HG03457 (cell line): ENCODE measurements around the gene BRF1.
A peak's percentile ranks its signal among the peaks of the same experiment; 100 is the strongest.

Experiments used
- ATAC-seq: cut with Tn5 transposase; IDR thresholded peaks from one replicate; pipeline ENCODE4 v1.9.1; 2021; ENCODE audit warnings: moderate number of reproducible peaks; ENCODE audit not compliant: unreplicated experiment

The BRF1 gene

DNA sequence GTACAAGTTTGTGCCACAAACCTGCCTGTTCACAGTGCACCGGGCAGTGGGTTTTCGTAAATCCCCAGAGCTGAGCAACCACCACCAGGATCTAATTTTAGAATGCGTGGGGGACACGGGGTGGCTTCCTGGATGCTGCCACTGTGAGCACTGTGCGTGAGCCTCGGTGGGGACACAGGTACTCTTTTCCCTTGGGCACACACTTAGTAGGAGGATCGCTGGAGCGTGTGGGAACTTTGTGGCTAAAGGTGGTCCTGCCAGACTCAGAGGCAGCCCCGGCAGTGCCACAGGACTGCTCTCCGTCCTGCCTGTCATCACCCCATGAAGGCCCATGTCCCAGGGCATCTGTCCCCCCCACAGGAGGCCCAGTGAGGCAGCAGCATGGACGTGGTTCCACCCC is 31.4 kb downstream of the BRF1 start:
- no peak for ATAC-seq

DNA sequence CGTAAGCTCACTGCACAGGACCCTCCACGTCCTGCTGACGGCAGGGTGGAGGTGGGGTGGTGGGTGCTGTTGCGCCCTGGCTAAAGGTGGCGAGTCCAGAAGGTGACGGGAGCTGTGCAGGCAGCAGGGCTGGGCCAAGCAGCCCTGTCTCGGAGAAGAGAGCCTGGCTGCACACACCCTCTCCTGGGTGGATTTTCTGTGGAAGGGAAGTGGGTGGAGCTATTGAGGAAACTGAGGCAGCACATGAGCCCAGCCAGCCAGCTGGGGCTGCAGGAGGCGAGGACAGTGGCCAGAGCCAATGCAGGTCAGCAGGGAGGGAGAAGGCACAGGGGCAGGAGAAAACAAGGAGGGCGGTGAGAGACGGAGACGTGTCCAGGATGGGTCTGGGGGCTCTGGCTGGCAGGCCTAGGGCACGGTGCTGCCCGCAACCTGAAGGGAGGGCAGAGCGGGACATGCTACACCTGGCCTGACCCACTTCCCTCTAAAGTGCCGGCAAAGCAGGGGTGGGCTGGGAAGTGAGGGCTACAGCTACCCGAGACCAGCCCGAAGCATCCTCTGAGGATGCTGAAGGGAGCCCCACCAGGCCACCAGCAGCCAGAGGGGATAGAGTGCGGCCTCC is 32.0 kb downstream of the BRF1 start:
- ATAC-seq = no peak

DNA sequence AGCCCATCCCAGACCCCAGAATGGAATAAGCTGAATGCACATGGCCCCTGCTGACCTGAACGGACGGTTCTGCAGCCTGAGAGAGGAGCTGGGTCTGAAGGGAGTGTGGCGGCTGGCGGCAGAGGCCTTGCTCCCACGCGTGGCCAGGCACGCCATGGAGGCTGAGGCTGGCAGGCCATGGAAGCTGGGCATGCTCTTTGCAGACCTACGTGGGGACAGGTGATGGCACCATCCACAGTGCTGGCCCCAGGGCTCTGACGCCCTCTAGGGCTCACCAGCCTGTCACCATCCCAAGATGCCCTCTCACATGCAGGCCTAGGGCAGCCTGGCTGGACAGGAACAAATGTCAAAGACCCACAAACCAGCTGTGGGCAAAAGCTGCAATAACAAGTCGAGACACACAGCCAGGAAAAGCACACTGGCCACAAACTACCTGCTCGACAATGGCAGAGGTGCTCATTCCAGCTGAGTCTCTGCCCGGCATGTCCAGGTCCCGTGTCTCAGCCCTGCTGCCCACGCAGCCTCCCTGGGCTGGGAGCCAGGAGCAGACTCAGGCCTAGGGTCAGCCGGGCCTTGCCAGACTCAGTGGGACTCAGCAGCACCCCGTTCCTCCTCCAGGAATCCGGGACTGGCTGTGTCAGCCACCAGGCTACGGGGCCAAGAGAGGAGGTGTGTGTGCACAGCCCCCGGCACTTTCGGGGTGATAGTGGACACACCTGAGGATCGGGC is 32.8 kb downstream of the BRF1 start:
- ATAC-seq = no peak

- no peak for ATAC-seq
These were observed 39.0 kb downstream of the BRF1 start for GRCh38 chr14:105261781-105262180.

GRCh38 chr14:105260959-105261358 is 39.8 kb downstream of the BRF1 start:
- no peak for ATAC-seq

GRCh38 chr14:105258846-105259245 is 42.0 kb downstream of the BRF1 start:
- no peak for ATAC-seq

GRCh38 chr14:105257464-105257863 is 43.3 kb downstream of the BRF1 start:
- ATAC-seq = no peak

GRCh38 chr14:105256292-105256960 is 44.4 kb downstream of the BRF1 start:
- ATAC-seq = no peak

GRCh38 chr14:105255021-105255507 is 45.7 kb downstream of the BRF1 start:
- no peak for ATAC-seq

GRCh38 chr14:105253329-105253682 is 47.5 kb downstream of the BRF1 start:
- no peak for ATAC-seq

GRCh38 chr14:105252552-105253328 is 48.1 kb downstream of the BRF1 start:
- no peak for ATAC-seq

DNA sequence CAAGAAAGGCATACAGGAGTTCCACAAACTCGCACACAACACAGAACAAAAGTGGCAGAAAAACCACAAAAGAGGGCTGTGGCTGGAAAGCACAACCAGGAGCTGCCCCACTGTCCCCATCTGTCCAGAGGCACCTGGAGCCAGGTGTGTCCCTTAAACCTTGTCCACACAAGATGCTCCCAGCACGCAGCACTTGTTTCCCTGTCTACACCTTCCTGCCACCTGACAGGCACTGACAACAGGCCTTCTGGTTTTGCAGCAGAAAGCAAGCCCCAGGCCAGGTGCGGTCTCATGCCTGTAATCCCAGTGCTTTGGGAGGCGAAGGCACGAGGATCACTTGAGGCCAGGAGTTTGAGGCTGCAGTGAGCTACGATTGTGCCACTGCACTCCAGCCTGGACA is 48.9 kb downstream of the BRF1 start:
- ATAC-seq = no peak

- no peak for ATAC-seq
These were observed 49.8 kb downstream of the BRF1 start for GRCh38 chr14:105250986-105251385.

DNA sequence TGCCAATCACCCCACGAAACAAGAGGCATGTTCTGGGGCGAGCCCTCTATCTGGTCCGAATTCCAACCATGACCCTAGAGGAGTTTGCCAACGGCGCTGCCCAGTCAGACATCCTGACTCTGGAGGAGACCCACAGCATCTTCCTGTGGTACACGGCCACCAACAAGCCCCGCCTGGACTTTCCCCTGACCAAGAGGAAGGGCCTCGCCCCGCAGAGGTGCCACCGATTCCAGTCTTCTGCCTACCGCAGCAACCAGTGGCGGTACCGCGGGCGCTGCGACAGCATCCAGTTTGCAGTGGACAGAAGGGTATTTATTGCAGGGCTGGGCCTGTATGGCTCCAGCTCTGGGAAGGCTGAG is 50.8 kb downstream of the BRF1 start:
- no peak for ATAC-seq

- no peak for ATAC-seq
These were observed 51.4 kb downstream of the BRF1 start for GRCh38 chr14:105249182-105250007.

DNA sequence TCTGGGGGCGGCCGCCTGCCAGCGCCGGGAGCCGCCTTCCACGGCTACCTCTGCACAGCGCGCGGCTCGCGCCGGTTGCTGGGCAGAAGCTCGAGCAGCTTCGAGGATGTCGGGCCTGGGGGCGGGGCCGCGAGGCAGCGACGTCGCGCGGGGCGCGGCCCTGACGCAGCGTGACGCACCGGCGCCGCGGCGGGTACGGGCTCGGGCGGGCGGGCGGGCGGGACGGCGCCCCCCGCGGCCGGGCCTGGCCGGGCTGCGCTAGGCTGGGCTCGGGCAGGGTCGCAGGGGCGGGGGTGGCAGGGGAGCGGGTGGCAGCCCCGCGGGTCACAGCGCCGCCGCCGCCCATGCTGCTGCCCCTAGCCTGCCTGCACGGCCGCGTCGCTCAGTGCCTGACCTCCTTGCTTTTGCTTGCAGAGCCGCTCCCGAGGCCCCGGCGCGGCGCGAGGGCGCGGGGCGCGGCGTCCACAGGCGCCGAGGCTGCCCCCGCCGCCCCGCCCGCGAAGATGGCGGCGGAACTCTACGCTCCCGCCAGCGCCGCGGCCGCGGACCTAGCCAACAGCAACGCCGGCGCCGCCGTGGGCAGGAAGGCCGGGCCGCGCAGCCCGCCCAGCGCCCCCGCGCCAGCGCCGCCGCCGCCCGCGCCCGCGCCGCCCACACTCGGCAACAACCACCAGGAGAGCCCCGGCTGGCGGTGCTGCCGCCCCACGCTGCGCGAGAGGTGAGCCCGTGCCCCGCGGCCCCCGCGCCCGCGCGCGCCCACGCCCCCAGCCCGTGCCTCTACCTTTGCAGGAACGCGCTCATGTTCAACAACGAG is 52.2 kb downstream of the BRF1 start, which contains the start of gene BTBD6:
Gene BTBD6 (plus strand): TSS at position 166 of the 814 bp plus-strand sequence. CDS start 179 bp downstream, at position 345.
- peak; percentile 75 for ATAC-seq

GRCh38 chr14:105247715-105248367 is 53.0 kb downstream of the BRF1 start:
- no peak for ATAC-seq

DNA sequence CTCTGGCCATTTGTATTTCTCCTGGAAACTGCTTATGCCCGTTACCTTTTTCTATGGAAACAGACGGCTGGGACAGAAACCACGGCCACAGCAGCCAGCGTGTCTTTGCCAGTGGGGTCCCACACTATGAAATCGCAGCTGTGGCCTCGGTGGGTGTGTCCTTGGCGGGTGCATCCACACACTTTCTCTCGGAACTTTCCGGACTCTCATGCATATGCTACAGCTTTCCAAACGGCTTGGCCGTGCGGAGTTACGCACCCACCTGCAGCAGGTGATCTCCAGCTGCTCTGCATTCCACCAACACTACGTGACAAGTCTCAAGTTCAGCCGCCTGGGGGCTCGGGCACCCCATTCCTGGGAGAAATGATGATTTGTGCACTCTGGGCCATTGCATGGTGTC is 53.8 kb downstream of the BRF1 start:
- no peak for ATAC-seq

DNA sequence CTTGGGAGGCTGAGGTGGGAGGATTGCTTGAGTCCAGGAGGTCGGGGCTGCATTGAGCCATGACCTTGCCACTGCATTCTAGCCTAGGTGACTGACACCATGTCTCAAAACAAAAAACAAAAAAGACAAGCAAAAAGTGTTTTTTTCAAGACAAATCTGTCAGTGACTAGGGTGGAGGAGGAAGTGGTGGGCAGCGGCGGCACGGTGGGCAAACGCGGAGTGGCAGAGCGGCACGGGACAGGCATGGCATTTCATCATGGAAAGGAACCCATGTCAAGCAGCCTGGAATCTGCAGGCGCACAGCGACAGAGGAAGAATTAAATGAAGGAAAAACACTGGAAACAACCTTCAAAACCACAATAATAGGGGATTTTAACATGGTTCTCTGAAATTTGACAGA is 56.5 kb downstream of the BRF1 start:
- no peak for ATAC-seq
